Measurements from ENCODE around the gene TMEM51. TPM values are rescaled to one million over a fixed set of nuclear protein-coding genes. Genes with fewer than 3 reads are reported as not detected.

TMEM51 gene
- total and polyA plus RNA-seq, 2 of the 13 experiments (the other 11 are each of a cell fraction or from before 2014, with no cell fraction given), result 12.2 to 22.3 TPM

DNA sequence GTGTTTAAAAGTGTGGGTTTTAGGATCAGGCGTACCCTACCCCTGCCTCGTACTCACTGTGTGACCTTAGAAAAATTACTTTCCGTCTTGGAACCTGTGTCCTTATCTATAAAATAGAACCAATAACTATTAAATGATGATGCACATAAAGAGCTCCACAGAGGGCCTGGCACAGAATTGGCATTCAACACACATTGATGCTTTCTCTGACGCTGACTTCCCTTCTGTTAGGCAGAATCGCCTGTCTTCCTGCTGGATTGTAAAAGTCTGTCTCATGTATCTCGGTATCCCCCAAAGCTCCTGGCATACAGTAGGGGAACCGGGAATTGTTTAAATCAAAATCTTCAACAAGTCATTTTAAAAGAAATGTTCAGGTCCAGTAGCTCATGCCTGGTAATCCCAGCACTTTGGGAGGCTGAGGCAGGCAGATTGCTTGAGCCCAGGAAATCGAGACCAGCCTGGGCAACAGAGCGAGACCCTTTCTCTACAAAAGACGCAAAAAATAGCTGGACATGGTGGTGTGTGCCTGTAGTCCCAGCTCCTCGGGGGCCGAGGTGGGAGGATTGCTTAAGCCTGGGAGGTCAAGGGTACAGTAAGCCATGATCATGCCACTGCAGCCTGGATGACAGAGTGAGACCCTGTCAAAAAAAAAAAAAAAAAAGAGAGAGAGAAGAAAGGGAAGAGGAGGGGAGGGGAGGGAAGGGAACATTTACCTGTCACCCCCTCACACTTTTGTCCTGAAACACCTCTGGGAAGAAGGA is 52.2 kb downstream of the TMEM51 start (continued):
- 0 out of 2 replicates have a peak, but pooled peaks have one; percentile 26 for TF ChIP-seq RARA (CRISPR knock-in tag; IDR thresholded peaks at IDR 0.05)
- no peak for TF ChIP-seq CHCHD3 (CRISPR knock-in tag; IDR thresholded peaks at IDR 0.05)
- no peak for TF ChIP-seq ZNF713 (CRISPR knock-in tag; IDR thresholded peaks at IDR 0.05)
- peak; percentile 75 for TF ChIP-seq CEBPG (CRISPR knock-in tag; IDR thresholded peaks at IDR 0.05)
- 0 out of 2 replicates have a peak, but pooled peaks have one; percentile 20 for TF ChIP-seq ZBTB7A (CRISPR knock-in tag; IDR thresholded peaks at IDR 0.05)
- peak; percentile 13; the same call in 1 of the 2 replicates for TF ChIP-seq HOXA3 (CRISPR knock-in tag; IDR thresholded peaks at IDR 0.05)
- no peak for TF ChIP-seq ZNF24 (IDR thresholded peaks at IDR 0.05)
- TF ChIP-seq, protein P1, sequence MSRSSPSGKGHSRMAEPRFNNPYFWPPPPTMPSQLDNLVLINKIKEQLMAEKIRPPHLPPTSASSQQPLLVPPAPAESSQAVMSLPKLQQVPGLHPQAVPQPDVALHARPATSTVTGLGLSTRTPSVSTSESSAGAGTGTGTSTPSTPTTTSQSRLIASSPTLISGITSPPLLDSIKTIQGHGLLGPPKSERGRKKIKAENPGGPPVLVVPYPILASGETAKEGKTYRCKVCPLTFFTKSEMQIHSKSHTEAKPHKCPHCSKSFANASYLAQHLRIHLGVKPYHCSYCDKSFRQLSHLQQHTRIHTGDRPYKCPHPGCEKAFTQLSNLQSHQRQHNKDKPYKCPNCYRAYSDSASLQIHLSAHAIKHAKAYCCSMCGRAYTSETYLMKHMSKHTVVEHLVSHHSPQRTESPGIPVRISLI (CRISPR knock-in tag; IDR thresholded peaks at IDR 0.05; ENCODE audit: borderline replicate concordance), result peak; percentile 69

DNA sequence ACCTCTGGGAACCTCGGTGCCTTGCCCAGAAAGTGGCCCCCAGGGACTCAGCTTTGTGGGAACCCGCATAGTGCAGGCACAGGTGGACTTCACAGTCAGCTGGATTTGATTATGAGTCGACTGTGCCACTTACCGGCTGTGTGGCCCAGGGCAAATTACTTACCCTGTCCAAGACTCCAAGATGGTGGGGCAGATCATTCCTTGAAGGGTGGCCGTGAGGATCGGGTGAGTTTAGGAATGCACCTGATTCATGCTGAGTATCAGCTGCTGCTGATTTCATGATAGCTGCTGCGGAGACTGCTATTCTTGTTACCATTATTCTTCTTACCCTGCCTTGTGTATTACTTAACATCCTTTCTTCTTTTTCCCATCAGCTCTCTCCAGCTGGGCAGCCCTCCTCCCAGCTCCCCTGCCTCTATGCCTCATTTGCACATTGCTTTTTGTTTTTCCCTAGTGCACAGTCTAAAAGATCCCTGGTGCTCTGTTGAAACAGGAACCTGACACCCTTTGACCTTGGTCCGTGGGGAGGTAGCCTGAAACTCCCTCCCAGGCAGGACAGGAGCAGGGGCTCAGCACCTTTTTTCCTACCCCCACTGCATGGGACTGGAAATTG is 53.0 kb downstream of the TMEM51 start:
- no peak overlapping the region for H2AFZ ChIP-seq (ENCODE audit: low read length)
- peaks cover 14% of the 10 kb centered on the region for H4K20me1 ChIP-seq (ENCODE audit: insufficient read depth, low read length)
- peak; percentile 91 for ATAC-seq
- H3K27me3 ChIP-seq (ENCODE audit: control insufficient read depth in 1 of 2, insufficient read depth in 2 of 2, low read length in 2 of 2), result no peaks in the 10 kb centered on the region
- H3K4me3 ChIP-seq (replicated peaks in 1 of 3; ENCODE audit: insufficient read depth in 1 of 3, low read depth in 2 of 3, low read length in 3 of 3), result no peak overlapping the region; a peak in 1 of 6 replicates
- peak; percentile 88 for DNase-seq (ENCODE audit: low spot score)
- in situ Hi-C loops (cut with HindIII; ENCODE audit: extremely low pct_ligation_motif_present, low pct_unique_long_range_greater_than_20kb), result no loop called here
- H3K9me3 ChIP-seq (ENCODE audit: low read length), result no peaks in the 10 kb centered on the region
- FAIRE-seq, result peak; percentile 87
- peak overlapping the region; percentile 19; the same call in 1 of the 2 replicates for H3K9ac ChIP-seq (ENCODE audit: insufficient read depth, low read depth, low read length)
- peaks cover 1 to 14% of the 10 kb centered on the region in 2 experiments for H3K36me3 ChIP-seq (replicated peaks in 1 of 2; ENCODE audit: control insufficient read depth in 1 of 2, insufficient read depth in 2 of 2, low read length in 2 of 2)
- BruUV-seq (replicated peaks), result no TSS peak
- H3K4me2 ChIP-seq (ENCODE audit: low read depth, low read length), result peak overlapping the region; percentile 42
- CTCF ChIA-PET (ENCODE audit: low intra/inter-chr PET ratio, low total read pairs), result no interaction called here
- peak overlapping the region; percentile 41 for H3K27ac ChIP-seq (ENCODE audit: extremely low read length, insufficient read depth, low read length)
- intact Hi-C loops (cut with micrococcal nuclease; ENCODE audit: unreplicated experiment), result loop anchor here (2.0 kb wide), 2 partner anchors 66 to 96 kb away; no protein-coding TSS in a partner anchor
- 55% methylated on average over 6 of the region's 8 CpGs for WGBS (ENCODE audit: low lambda C conversion rate)
- peaks cover 55% of the 10 kb centered on the region for H3K4me1 ChIP-seq (ENCODE audit: insufficient read depth, low read length)
- POLR2A ChIA-PET, result interaction anchor here (1.6 to 1.7 kb wide), 2 partner anchors 25 to 53 kb away, joined by 3 to 8 read pairs; partner anchors contain the start of gene TMEM51
- H3K79me2 ChIP-seq (ENCODE audit: insufficient read depth, low read length), result peaks cover 17% of the 10 kb centered on the region
- TF ChIP-seq SATB2 (CRISPR knock-in tag; IDR thresholded peaks at IDR 0.05) (no peak), ZNF747 (CRISPR knock-in tag; IDR thresholded peaks at IDR 0.05; ENCODE audit: borderline replicate concordance) (no peak), ZNF782 (CRISPR knock-in tag; IDR thresholded peaks at IDR 0.05; ENCODE audit: borderline replicate concordance) (no peak), CC2D1A (CRISPR knock-in tag; IDR thresholded peaks at IDR 0.05) (no peak), HDAC2 (CRISPR knock-in tag; IDR thresholded peaks at IDR 0.05) (peak; percentile 30; the same call in 1 of the 2 replicates), ZSCAN12 (CRISPR knock-in tag; IDR thresholded peaks at IDR 0.05) (peak; percentile 52; the same call in 1 of the 2 replicates), TRIM24 (CRISPR knock-in tag; IDR thresholded peaks at IDR 0.05) (no peak), ZNF33A (CRISPR knock-in tag; IDR thresholded peaks at IDR 0.05; ENCODE audit: borderline replicate concordance) (no peak), FLYWCH1 (CRISPR knock-in tag; IDR thresholded peaks at IDR 0.05) (no peak)
- TF ChIP-seq, protein P2, sequence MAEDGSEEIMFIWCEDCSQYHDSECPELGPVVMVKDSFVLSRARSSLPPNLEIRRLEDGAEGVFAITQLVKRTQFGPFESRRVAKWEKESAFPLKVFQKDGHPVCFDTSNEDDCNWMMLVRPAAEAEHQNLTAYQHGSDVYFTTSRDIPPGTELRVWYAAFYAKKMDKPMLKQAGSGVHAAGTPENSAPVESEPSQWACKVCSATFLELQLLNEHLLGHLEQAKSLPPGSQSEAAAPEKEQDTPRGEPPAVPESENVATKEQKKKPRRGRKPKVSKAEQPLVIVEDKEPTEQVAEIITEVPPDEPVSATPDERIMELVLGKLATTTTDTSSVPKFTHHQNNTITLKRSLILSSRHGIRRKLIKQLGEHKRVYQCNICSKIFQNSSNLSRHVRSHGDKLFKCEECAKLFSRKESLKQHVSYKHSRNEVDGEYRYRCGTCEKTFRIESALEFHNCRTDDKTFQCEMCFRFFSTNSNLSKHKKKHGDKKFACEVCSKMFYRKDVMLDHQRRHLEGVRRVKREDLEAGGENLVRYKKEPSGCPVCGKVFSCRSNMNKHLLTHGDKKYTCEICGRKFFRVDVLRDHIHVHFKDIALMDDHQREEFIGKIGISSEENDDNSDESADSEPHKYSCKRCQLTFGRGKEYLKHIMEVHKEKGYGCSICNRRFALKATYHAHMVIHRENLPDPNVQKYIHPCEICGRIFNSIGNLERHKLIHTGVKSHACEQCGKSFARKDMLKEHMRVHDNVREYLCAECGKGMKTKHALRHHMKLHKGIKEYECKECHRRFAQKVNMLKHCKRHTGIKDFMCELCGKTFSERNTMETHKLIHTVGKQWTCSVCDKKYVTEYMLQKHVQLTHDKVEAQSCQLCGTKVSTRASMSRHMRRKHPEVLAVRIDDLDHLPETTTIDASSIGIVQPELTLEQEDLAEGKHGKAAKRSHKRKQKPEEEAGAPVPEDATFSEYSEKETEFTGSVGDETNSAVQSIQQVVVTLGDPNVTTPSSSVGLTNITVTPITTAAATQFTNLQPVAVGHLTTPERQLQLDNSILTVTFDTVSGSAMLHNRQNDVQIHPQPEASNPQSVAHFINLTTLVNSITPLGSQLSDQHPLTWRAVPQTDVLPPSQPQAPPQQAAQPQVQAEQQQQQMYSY (CRISPR knock-in tag; IDR thresholded peaks at IDR 0.05), result no peak
